SK-N-MC (cell line): ENCODE measurements around the gene SLC7A8.

Experiments
- EZH2 ChIP-seq: fragments of 200-600 bp; sonication (generic); IDR thresholded peaks from one replicate; pipeline ENCODE4 v1.6.1; 2017; ENCODE audit warnings: antibody characterized with exemption
- POLR2AphosphoS5 ChIP-seq: IDR thresholded peaks from 2 replicates; pipeline ENCODE4 v1.6.1; 2012; ENCODE audit warnings: mild to moderate bottlenecking, low read depth, low read length, borderline replicate concordance

GRCh38 chr14:23172574-23172973 is 10.9 kb downstream of the SLC7A8 start:
- TF ChIP-seq POLR2AphosphoS5 (no peak), EZH2 (no peak)
